GM23248 (cell line): ENCODE data around the gene SERTM2. TPM values are rescaled to one million over a fixed set of nuclear protein-coding genes. Genes with fewer than 3 reads are reported as not detected.

Experiments
- DNase-seq: peaks from one replicate; pipeline ENCODE4 v3.0.0-alpha.2; 2015
- H2AFZ ChIP-seq: fragments of 200-600 bp; sonication (generic); 2 replicates; pipeline ENCODE4 v1.6.1; 2016; ENCODE audit warnings: antibody characterized with exemption
- H3F3A ChIP-seq: fragments of 200-600 bp; sonication (generic); 2 replicates; pipeline ENCODE4 v1.6.1; 2016; ENCODE audit warnings: mild to moderate bottlenecking, antibody characterized with exemption, mixed run types; ENCODE audit not compliant: insufficient read depth
- H3K27ac ChIP-seq: fragments of 200-600 bp; sonication (generic); 2 replicates; pipeline ENCODE4 v1.5.1; 2016; ENCODE audit warnings: mild to moderate bottlenecking
- H3K27me3 ChIP-seq: fragments of 200-600 bp; sonication (generic); replicated peaks from 2 replicates; pipeline ENCODE4 v1.6.1; 2016; ENCODE audit warnings: mild to moderate bottlenecking; ENCODE audit not compliant: insufficient read depth
- H3K36me3 ChIP-seq: fragments of 200-600 bp; sonication (generic); 2 replicates; pipeline ENCODE4 v1.6.1; 2016; ENCODE audit warnings: low read depth, mild to moderate bottlenecking
- H3K4me1 ChIP-seq: fragments of 200-600 bp; sonication (generic); 2 replicates; pipeline ENCODE4 v1.6.1; 2016; ENCODE audit warnings: mild to moderate bottlenecking; ENCODE audit not compliant: insufficient read depth
- H3K4me2 ChIP-seq: fragments of 200-600 bp; sonication (generic); one replicate; pipeline ENCODE4 v1.6.1; 2016; ENCODE audit warnings: mild to moderate bottlenecking; ENCODE audit not compliant: unreplicated experiment
- H3K4me3 ChIP-seq: fragments of 200-600 bp; sonication (generic); 2 replicates; pipeline ENCODE4 v1.5.1; 2016; ENCODE audit warnings: mild to moderate bottlenecking
- H3K79me2 ChIP-seq: fragments of 200-600 bp; sonication (generic); 2 replicates; pipeline ENCODE4 v1.6.1; 2016; ENCODE audit warnings: mild to moderate bottlenecking; ENCODE audit not compliant: insufficient read depth
- H3K9ac ChIP-seq: fragments of 200-600 bp; sonication (generic); 2 replicates; pipeline ENCODE4 v1.6.1; 2016; ENCODE audit warnings: mild to moderate bottlenecking
- H3K9me2 ChIP-seq: fragments of 200-600 bp; sonication (generic); 2 replicates; pipeline ENCODE4 v1.6.1; 2016; ENCODE audit warnings: mixed run types, mild to moderate bottlenecking, moderate library complexity; ENCODE audit not compliant: insufficient read depth
- H3K9me3 ChIP-seq: fragments of 200-600 bp; sonication (generic); one replicate; pipeline ENCODE4 v1.6.1; 2017; ENCODE audit warnings: low read depth
- H4K20me1 ChIP-seq: fragments of 200-600 bp; sonication (generic); 2 replicates; pipeline ENCODE4 v1.6.0; 2016; ENCODE audit not compliant: insufficient read depth
- EZH2 ChIP-seq: fragments of 200-600 bp; sonication (generic); IDR thresholded peaks from 2 replicates; pipeline ENCODE4 v1.6.1; 2018; ENCODE audit warnings: antibody characterized with exemption, mild to moderate bottlenecking; ENCODE audit not compliant: insufficient read depth, poor library complexity, severe bottlenecking
- EZH2phosphoT487 ChIP-seq: fragments of 200-600 bp; sonication (generic); IDR thresholded peaks from 2 replicates; pipeline ENCODE4 v1.6.1; 2018; ENCODE audit warnings: antibody characterized with exemption, moderate library complexity, mild to moderate bottlenecking, low read depth; ENCODE audit not compliant: insufficient read depth
- WGBS, 2 experiments: methylation state at CpG; one replicate each; pipeline ENCODE4 v1.1.6; 2015 to 2017; ENCODE audit warnings: low lambda C conversion rate in 2 of 2, low coverage in 1 of 2; ENCODE audit errors: missing lambda C conversion rate in 2 of 2; 5-methylcytosine and 5-hydroxymethylcytosine counted together
- in situ Hi-C: fragments of 300-500 bp; cut with MboI; formaldehyde crosslinking; loops from 2 replicates; pipeline ENCODE4 v1.15.0; 2020
- polyA plus RNA-seq: library from polyadenylated mRNA; unstranded; fragments of >200 nt; fragmentation: Nextera tagmentation; extraction: Ambion mirVana; gene quantifications from 2 replicates; pipeline ENCODE4 v1.2.1, GENCODE V29; 2016
- total RNA-seq: library from RNA; depleted of rRNA; stranded (reverse); fragments of >200 nt; shearing (Covaris generic); gene quantifications from 2 replicates; pipeline ENCODE4 v1.2.3, GENCODE V29; 2014

Gene SERTM2
- total and polyA plus RNA-seq, 2 experiments from 2014 or later: not detected

DNA sequence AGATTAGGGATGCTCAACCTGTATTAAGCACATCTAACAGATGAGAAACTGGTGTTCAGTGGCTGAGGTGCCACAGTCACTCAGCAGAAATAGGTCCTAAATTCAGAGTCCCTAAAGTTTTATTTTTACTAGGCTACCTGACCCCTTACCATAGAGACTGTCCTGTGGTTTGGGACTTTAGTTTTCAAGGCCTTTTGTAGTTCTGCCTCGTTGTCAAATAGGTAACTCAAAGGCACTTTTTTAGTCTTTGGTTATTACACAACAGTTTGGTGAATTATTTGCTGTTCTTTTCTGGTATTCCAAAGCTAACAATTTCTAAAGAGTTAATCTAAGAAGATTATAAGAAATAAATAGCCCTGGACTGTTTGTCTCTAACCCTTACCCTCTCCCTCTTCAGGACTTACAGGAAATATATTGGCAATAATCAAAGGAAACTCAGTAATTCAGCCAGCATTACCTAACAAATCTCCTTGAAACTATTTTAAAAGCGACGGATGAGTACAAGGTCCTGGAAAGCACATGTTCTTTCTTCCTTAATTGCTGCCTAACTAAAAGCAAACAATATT is 12.8 kb upstream of the SERTM2 start:
- Histone ChIP-seq H4K20me1 (no peaks in the 10 kb centered on the region), H3K36me3 (no peaks in the 10 kb centered on the region), H3K9me2 (no peaks in the 10 kb centered on the region), H3F3A (no peaks in the 10 kb centered on the region), H3K9me3 (no peaks in the 10 kb centered on the region), H3K27ac (no peak overlapping the region), H3K4me1 (no peaks in the 10 kb centered on the region), H2AFZ (no peak overlapping the region), H3K79me2 (no peaks in the 10 kb centered on the region), H3K27me3 (no peaks in the 10 kb centered on the region), H3K9ac (no peak overlapping the region), H3K4me2 (no peak overlapping the region), H3K4me3 (no peak overlapping the region)
- TF ChIP-seq EZH2phosphoT487 (no peak), EZH2 (no peak)
- in situ Hi-C loops: no loop called here
- DNase-seq: no peak
- WGBS, 2 experiments: 41 to 49% methylated on average over 3 of the region's 3 CpGs

DNA sequence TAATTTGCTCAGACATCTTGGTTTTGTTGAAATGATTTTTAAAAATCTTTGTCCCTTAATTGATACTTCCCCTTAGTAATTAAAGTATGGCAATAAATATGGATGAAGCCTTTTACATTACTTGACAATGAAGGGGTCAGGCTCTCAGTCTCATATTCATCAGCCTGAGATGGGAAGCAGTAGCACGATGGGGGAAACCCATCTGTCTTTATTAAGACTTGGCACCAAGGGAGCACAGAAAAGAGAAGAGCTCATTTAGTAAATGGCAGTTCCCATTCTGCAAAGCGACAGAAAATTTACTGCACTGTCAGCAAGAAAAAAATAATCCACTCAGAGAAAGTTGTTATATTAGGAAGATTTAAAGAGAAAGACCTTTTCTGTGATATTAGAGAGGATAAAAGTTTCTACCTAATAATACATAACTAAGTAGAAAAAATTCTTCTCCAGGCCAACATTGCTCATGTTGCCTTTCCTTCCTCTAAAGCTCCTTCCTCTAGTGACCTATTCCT is 7.9 kb upstream of the SERTM2 start:
- H3K4me2 ChIP-seq: no peak overlapping the region
- H4K20me1 ChIP-seq: no peaks in the 10 kb centered on the region
- H3K27me3 ChIP-seq: no peaks in the 10 kb centered on the region
- DNase-seq: no peak
- H3F3A ChIP-seq: no peaks in the 10 kb centered on the region
- TF ChIP-seq EZH2phosphoT487 (no peak), EZH2 (no peak)
- no peak overlapping the region for H2AFZ ChIP-seq
- in situ Hi-C loops: no loop called here
- no peak overlapping the region for H3K27ac ChIP-seq
- no peaks in the 10 kb centered on the region for H3K36me3 ChIP-seq
- no peak overlapping the region for H3K4me3 ChIP-seq
- WGBS, 2 experiments: 22 to 28% methylated on average over 2 of the region's 2 CpGs
- H3K9me2 ChIP-seq: no peaks in the 10 kb centered on the region
- no peak overlapping the region for H3K9ac ChIP-seq
- no peaks in the 10 kb centered on the region for H3K4me1 ChIP-seq
- H3K9me3 ChIP-seq: no peaks in the 10 kb centered on the region
- H3K79me2 ChIP-seq: no peaks in the 10 kb centered on the region

DNA sequence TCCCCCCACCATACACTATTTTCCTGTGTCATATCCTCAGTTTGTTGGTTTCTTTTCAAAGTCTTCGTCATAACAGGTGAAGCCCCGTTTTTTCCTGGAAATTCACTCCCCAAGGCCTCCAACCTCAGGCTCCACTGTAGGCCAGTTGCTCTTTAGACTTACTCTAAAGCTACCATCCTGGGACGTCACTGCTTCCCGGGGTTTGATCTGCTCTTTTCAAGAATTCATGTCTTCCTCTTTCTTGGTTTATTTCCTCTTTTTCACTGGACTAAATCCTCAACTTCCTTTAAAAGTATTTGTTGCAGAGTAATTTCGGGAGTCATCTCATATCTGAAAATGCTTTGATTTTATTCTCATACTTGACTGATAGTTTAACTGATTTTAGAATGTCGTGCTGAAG is 6.5 kb upstream of the SERTM2 start:
- Histone ChIP-seq H3K79me2 (no peaks in the 10 kb centered on the region), H2AFZ (no peak overlapping the region), H3K27me3 (no peaks in the 10 kb centered on the region), H3K4me3 (no peak overlapping the region), H3K4me2 (no peak overlapping the region), H3K36me3 (no peaks in the 10 kb centered on the region), H3K4me1 (no peaks in the 10 kb centered on the region), H3K9me3 (no peaks in the 10 kb centered on the region), H3K9me2 (no peaks in the 10 kb centered on the region), H3K9ac (no peak overlapping the region), H4K20me1 (no peaks in the 10 kb centered on the region), H3F3A (no peaks in the 10 kb centered on the region), H3K27ac (no peak overlapping the region)
- no peak for TF ChIP-seq EZH2
- TF ChIP-seq EZH2phosphoT487: no peak
- no peak for DNase-seq
- whole genome bisulfite sequencing, 2 experiments: 15 to 18% methylated on average over 6 of the region's 6 CpGs
- in situ Hi-C loops: no loop called here

DNA sequence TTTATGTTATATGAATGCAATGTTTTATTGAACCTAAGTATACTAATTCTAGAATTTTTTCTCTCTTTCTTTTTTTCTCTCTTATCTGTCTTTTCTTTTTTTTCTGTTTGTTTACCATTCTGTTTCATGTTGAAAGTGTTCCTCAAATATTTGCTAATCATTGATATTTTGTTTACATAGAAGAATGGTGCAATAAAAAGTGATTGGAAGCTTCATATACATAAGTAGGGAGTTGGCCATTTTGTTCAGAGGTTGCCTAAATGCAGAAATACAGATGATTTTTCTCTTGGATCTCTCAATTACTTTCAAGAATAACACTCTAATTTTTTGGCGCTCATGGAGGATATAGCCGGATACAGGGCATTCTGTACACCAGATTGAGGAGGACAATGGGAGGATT is 5.7 kb upstream of the SERTM2 start:
- in situ Hi-C loops: no loop called here
- no peaks in the 10 kb centered on the region for H4K20me1 ChIP-seq
- no peak overlapping the region for H2AFZ ChIP-seq
- no peak overlapping the region for H3K9ac ChIP-seq
- no peak for DNase-seq
- H3K36me3 ChIP-seq: no peaks in the 10 kb centered on the region
- H3K4me3 ChIP-seq: no peak overlapping the region
- no peaks in the 10 kb centered on the region for H3K9me2 ChIP-seq
- H3K27me3 ChIP-seq: no peaks in the 10 kb centered on the region
- H3K4me2 ChIP-seq: no peak overlapping the region
- H3K9me3 ChIP-seq: no peaks in the 10 kb centered on the region
- 64 to 90% methylated on average over 2 of the region's 2 CpGs for WGBS, 2 experiments
- no peaks in the 10 kb centered on the region for H3F3A ChIP-seq
- H3K79me2 ChIP-seq: no peaks in the 10 kb centered on the region
- no peak overlapping the region for H3K27ac ChIP-seq
- no peaks in the 10 kb centered on the region for H3K4me1 ChIP-seq
- TF ChIP-seq EZH2phosphoT487: no peak
- no peak for TF ChIP-seq EZH2
